GM21786 (cell line): Measurements from ENCODE around the gene ZNF277.
"Not testable (repeated sequence)": the region's sequence is repeated elsewhere in the genome, so short reads cannot be mapped to it uniquely, and the experiment has no call there.

Experiments
- ATAC-seq: cut with Tn5 transposase; IDR thresholded peaks from one replicate; pipeline ENCODE4 v1.9.1; 2021; ENCODE audit not compliant: unreplicated experiment

Gene ZNF277

DNA sequence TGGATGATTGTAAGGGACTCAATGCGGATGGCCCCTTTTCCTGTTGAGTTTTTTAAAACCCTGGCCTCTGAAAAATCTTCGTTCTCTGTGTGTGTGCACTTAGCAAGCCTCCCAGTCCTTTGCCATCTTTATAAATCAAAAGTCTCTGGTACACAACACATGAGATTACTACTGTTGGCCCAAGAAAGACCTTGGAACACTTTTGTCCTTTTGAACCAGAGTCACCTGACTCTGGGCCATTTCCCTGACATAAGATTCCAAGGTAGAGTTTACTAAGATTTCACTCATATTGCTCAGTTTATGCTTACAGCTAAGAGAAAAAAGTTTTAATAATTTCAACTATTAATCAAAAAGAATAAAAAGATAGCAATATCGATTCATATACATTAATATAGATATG is 179.0 kb downstream of the ZNF277 start:
- no peak for ATAC-seq

DNA sequence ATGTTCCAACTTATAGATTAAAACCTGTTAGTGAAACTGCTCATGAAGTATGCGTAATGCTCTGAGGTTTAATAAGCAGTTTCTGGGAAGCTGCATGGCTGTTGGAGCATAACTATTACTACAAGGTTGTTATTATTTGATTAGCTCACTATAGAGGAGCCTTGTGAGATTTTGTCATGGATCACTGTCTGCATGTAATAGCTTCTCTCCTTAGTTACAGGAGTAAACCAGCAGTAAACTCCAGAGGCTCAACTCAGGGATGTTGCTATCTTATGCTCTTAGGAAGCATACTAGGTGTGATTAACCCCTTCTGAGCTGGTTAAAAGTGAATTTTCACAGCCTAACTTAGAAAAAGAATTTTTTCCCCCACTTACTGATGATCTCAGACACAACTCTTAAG is 180.1 kb downstream of the ZNF277 start:
- no peak for ATAC-seq

- ATAC-seq = no peak
These were observed 183.7 kb downstream of the ZNF277 start for GRCh38 chr7:112390167-112390566.

DNA sequence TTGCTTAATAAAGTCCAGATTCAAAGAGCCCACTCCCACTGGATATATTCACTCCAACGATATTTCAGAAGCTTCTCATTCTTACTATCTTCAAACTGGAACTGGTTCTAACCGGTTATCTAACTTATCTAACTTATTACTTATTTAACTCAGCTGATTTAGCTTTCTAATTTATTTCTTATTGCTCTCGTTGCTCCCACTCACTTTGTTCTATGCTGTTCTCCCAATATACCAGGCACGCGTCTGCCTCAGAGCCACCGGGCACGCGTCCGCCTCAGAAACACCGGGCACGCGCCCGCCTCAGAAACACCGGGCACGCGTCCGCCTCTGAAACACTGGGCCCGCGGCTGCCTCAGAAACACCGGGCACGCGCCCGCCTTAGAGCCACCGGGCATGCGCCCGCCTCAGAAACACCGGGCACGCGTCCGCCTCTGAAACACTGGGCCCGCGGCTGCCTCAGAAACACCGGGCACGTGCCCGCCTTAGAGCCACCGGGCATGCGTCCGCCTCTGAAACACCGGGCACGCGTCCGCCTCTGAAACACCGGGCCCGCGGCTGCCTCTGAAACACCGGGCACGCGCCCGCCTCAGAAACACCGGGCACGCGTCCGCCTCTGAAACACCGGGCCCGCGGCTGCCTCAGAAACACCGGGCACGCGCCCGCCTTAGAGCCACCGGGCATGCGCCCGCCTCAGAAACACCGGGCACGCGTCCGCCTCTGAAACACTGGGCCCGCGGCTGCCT is 184.8 kb downstream of the ZNF277 start:
- not testable (repeated sequence) for ATAC-seq

GRCh38 chr7:112391841-112392286 is 185.4 kb downstream of the ZNF277 start:
- ATAC-seq = peak; percentile 52
